Aorta (tissue), 5 donors: ENCODE results near the gene DIABLO. TPM values are rescaled to one million over a fixed set of nuclear protein-coding genes. Genes with fewer than 3 reads are reported as not detected.
A peak's percentile ranks its signal among the peaks of the same experiment; 100 is the strongest.
"Not testable (repeated sequence)": the region's sequence is repeated elsewhere in the genome, so short reads cannot be mapped to it uniquely, and the experiment has no call there.

Experiments
- ATAC-seq: fragments of 200-7000 bp; cut with Tn5 transposase; one replicate; pipeline ENCODE4 v1.9.1; 2022; ENCODE audit warnings: moderate library complexity; ENCODE audit not compliant: low FRiP score
- DNase-seq, 2 donors: peaks; one replicate each; pipeline ENCODE4 v3.0.0-alpha.2; 2020
- H3K27ac ChIP-seq, 2 donors: one replicate each; pipeline ENCODE4 v1.5.1; 2013; ENCODE audit warnings: low read length in 2 of 2, mild to moderate bottlenecking in 2 of 2, moderate library complexity in 2 of 2, control low read depth in 1 of 2, inconsistent platforms in 1 of 2, low read depth in 1 of 2
- H3K27me3 ChIP-seq, 2 donors: one replicate each; pipeline ENCODE4 v1.6.1; 2013; ENCODE audit warnings: control low read depth in 1 of 2, low read length in 1 of 2, mild to moderate bottlenecking in 1 of 2, moderate library complexity in 1 of 2; ENCODE audit not compliant: insufficient read depth in 2 of 2, control insufficient read depth in 1 of 2
- H3K36me3 ChIP-seq, 2 donors: one replicate each; pipeline ENCODE4 v1.6.1; 2013; ENCODE audit warnings: control low read depth in 1 of 2, low read length in 1 of 2, mild to moderate bottlenecking in 1 of 2; ENCODE audit not compliant: insufficient read depth in 2 of 2, control insufficient read depth in 1 of 2
- H3K4me1 ChIP-seq, 2 donors: one replicate each; pipeline ENCODE4 v1.6.1; 2013; ENCODE audit warnings: low read length in 2 of 2, control low read depth in 1 of 2, mild to moderate bottlenecking in 1 of 2, moderate library complexity in 1 of 2; ENCODE audit not compliant: insufficient read depth in 2 of 2, control insufficient read depth in 1 of 2
- H3K4me3 ChIP-seq, 2 donors: one replicate each; pipeline ENCODE4 v1.5.1; 2013; ENCODE audit warnings: low read length in 2 of 2, control low read depth in 1 of 2, mild to moderate bottlenecking in 1 of 2
- H3K9me3 ChIP-seq: one replicate; pipeline ENCODE4 v1.6.1; 2013; ENCODE audit warnings: mild to moderate bottlenecking, low read length; ENCODE audit not compliant: control insufficient read depth
- WGBS, 2 donors: extraction: QIAGEN DNeasy Blood & Tissue Kit; methylation state at CpG; one replicate each; pipeline ENCODE4 v1.1.7; 2013; 5-methylcytosine and 5-hydroxymethylcytosine counted together
- intact Hi-C, 2 donors: fragments of 100-400 bp; cut with DNase I; formaldehyde crosslinking; loops; one replicate each; pipeline versions ENCODE4 v1.14.2 to v1.15.0; 2022
- polyA plus RNA-seq, 2 donors: library from polyadenylated mRNA; stranded (reverse); fragments of 200-250 nt; gene quantifications; one replicate each; pipeline ENCODE4 v1.2.3, GENCODE V29; 2013
- total RNA-seq, 2 donors: library from RNA; stranded (reverse); fragmentation: NEBNext Ultra II Directional; extraction: Animal tissue kit (Norgen Biotek cat#: 25700); gene quantifications; one replicate each; pipeline ENCODE4 v1.2.1, GENCODE V29; 2021
- donor health status: healthy with polysubstance abuse.
- donor health status: Bipolar disorder and iron deficiency.
- donor health status: DM: no; HTN: no; CAD: no.
- donor health status: DM: no; HTN: no; CAD: no.
- donor health status: DM: yes; HTN: yes; CAD: no.

DIABLO gene
- total and polyA plus RNA-seq, 4 donors = 26.5 to 42.3 (median 30.2) TPM

- H3K4me3 ChIP-seq = no peak overlapping the region
- DNase-seq (peak in 1 of 2 donors; percentile 34), ATAC-seq (no peak)
- intact Hi-C loops = no loop called here
- H3K9me3 ChIP-seq = no peaks in the 10 kb centered on the region
- H3K27ac ChIP-seq = no peak overlapping the region
- no peaks in the 10 kb centered on the region for H3K36me3 ChIP-seq
- WGBS, 2 donors = 60 to 71% methylated on average over 12 of the region's 12 CpGs
- H3K27me3 ChIP-seq = no peaks in the 10 kb centered on the region
- no peaks in the 10 kb centered on the region for H3K4me1 ChIP-seq
Measured at GRCh38 chr12:122187466-122187865, 38.4 kb downstream of the DIABLO start.

GRCh38 chr12:122185494-122186082 is 40.3 kb downstream of the DIABLO start:
- intact Hi-C loops = no loop called here
- H3K27ac ChIP-seq = no peak overlapping the region
- 91 to 97% methylated on average over 10 of the region's 10 CpGs for WGBS, 2 donors

GRCh38 chr12:122185079-122185478 is 40.8 kb downstream of the DIABLO start:
- WGBS, 2 donors = 92 to 93% methylated on average over 7 of the region's 7 CpGs
- no peak for DNase-seq
- Histone ChIP-seq H3K4me3 (no peak overlapping the region), H3K27me3 (no peaks in the 10 kb centered on the region), H3K4me1 (no peaks in the 10 kb centered on the region), H3K27ac (no peak overlapping the region), H3K9me3 (no peaks in the 10 kb centered on the region), H3K36me3 (no peaks in the 10 kb centered on the region)
- no peak for ATAC-seq
- intact Hi-C loops = no loop called here

More at GRCh38 chr12:122185494-122186082, 40.3 kb downstream of the DIABLO start:
- Histone ChIP-seq H3K36me3 (no peaks in the 10 kb centered on the region), H3K4me3 (no peak overlapping the region), H3K27me3 (no peaks in the 10 kb centered on the region), H3K9me3 (no peaks in the 10 kb centered on the region), H3K4me1 (no peaks in the 10 kb centered on the region)
- no peak for DNase-seq
- no peak for ATAC-seq

GRCh38 chr12:122184517-122184916 is 41.3 kb downstream of the DIABLO start:
- Histone ChIP-seq H3K4me3 (no peak overlapping the region), H3K9me3 (no peaks in the 10 kb centered on the region), H3K36me3 (no peaks in the 10 kb centered on the region), H3K27ac (no peak overlapping the region), H3K4me1 (no peaks in the 10 kb centered on the region), H3K27me3 (no peaks in the 10 kb centered on the region)
- intact Hi-C loops = no loop called here
- DNase-seq (no peak), ATAC-seq (peak; percentile 13)
- 89 to 93% methylated on average over 18 of the region's 18 CpGs for WGBS, 2 donors

GRCh38 chr12:122183588-122183940 is 42.3 kb downstream of the DIABLO start:
- H3K27ac ChIP-seq = no peak overlapping the region
- WGBS, 2 donors = 79 to 83% methylated on average over 10 of the region's 10 CpGs
- ATAC-seq (peak; percentile 42), DNase-seq (no peak)
- H3K4me1 ChIP-seq = no peaks in the 10 kb centered on the region
- H3K4me3 ChIP-seq = peak overlapping the region in 1 of 2 donors; percentile 30
- no peaks in the 10 kb centered on the region for H3K9me3 ChIP-seq
- intact Hi-C loops = no loop called here
- no peaks in the 10 kb centered on the region for H3K27me3 ChIP-seq
- H3K36me3 ChIP-seq = no peaks in the 10 kb centered on the region

- Histone ChIP-seq H3K4me1 (no peaks in the 10 kb centered on the region), H3K27ac (no peak within 1 kb of the TSS), H3K36me3 (no peaks in the 10 kb centered on the region), H3K4me3 (peak within 1 kb of the TSS; percentile 14 to 30), H3K9me3 (no peaks in the 10 kb centered on the region), H3K27me3 (no peaks in the 10 kb centered on the region)
- peak; percentile 53 for ATAC-seq
- peak in 1 of 2 donors; percentile 82 for DNase-seq
- intact Hi-C loops = no loop called here
- 2 to 3% methylated on average over 58 to 63 of the region's 63 CpGs for WGBS, 2 donors
Measured at GRCh38 chr12:122182887-122183587, 42.8 kb downstream of the DIABLO start, which contains the start of gene LRRC43. Gene LRRC43, plus strand, starts transcription at chr12:122183123. Its CDS starts 22 bp downstream, at chr12:122183145.

GRCh38 chr12:122176473-122176872 is 49.4 kb downstream of the DIABLO start:
- intact Hi-C loops, H3K27ac ChIP-seq, ATAC-seq, H3K4me3 ChIP-seq, H3K36me3 ChIP-seq, H3K4me1 ChIP-seq, H3K27me3 ChIP-seq, DNase-seq, H3K9me3 ChIP-seq: not testable (repeated sequence)
- WGBS, 2 donors = 91 to 94% methylated on average over 4 of the region's 4 CpGs

- no peaks in the 10 kb centered on the region for H3K36me3 ChIP-seq
- DNase-seq (no peak), ATAC-seq (peak; percentile 46)
- intact Hi-C loops = no loop called here
- H3K4me1 ChIP-seq = no peaks in the 10 kb centered on the region
- H3K27me3 ChIP-seq = no peaks in the 10 kb centered on the region
- 90 to 91% methylated on average over 17 of the region's 17 CpGs for WGBS, 2 donors
- no peak within 1 kb of the TSS for H3K4me3 ChIP-seq
- H3K9me3 ChIP-seq = no peaks in the 10 kb centered on the region
- no peak within 1 kb of the TSS for H3K27ac ChIP-seq
Measured at GRCh38 chr12:122174155-122174845, 51.6 kb downstream of the DIABLO start, which contains the start of gene IL31. Gene IL31, minus strand, starts transcription at chr12:122174221. Its CDS starts 49 bp downstream, at chr12:122174172.
